ENCODE data around the gene ZNF76.

The ZNF76 gene

DNA sequence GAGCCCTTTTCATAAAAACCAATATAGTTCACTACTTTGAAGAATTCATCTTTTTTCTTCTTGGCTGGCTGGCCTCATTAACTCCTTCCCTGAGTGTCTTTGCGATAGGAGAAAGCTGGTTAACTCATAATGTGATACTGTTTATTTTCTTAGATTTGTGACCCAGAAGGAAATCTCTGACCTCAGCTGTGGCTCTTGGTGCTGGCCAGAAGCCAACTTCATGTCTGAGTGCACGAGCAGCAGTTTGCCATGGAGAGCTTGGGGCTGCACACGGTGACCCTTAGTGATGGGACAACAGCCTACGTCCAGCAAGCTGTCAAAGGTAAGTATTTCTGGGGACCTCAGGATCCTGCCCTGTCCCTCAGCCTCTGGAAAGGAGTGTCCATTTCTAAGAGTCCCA is 21.4 kb downstream of the ZNF76 start:
- Histone ChIP-seq H3K4me1 (ENCODE audit: control insufficient read depth, insufficient read depth, low read length) (no peaks in the 10 kb centered on the region), H3K36me3 (ENCODE audit: control insufficient read depth, insufficient read depth, low read length) (no peaks in the 10 kb centered on the region), H3K9ac (ENCODE audit: low read length) (no peak overlapping the region), H3K27me3 (ENCODE audit: control insufficient read depth, insufficient read depth, low read length) (no peaks in the 10 kb centered on the region), H3K4me3 (ENCODE audit: low read length) (no peak overlapping the region), H3K9me3 (ENCODE audit: control insufficient read depth, low read length) (no peaks in the 10 kb centered on the region)

DNA sequence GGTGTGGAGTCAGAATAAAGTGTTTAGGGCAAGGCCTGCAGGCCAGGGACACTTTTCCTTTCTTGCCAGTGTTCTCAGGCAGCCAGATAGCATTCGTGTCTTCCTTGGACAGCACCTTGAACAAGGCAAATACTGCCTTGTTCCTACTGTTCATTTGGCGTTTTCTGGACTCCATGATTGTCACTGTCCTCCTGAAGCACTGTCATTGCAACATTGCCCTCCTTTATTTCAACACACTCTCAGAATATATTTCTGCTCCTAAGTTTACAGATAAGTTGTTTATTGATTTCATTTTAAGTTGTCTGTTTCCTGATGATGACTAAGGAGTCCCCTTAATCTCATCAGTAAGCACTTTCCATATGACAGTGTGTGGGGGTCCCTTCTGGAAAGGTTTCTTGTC is 22.9 kb downstream of the ZNF76 start:
- Histone ChIP-seq H3K9me3 (ENCODE audit: control insufficient read depth, low read length) (no peaks in the 10 kb centered on the region), H3K36me3 (ENCODE audit: control insufficient read depth, insufficient read depth, low read length) (no peaks in the 10 kb centered on the region), H3K4me3 (ENCODE audit: low read length) (no peak overlapping the region)

DNA sequence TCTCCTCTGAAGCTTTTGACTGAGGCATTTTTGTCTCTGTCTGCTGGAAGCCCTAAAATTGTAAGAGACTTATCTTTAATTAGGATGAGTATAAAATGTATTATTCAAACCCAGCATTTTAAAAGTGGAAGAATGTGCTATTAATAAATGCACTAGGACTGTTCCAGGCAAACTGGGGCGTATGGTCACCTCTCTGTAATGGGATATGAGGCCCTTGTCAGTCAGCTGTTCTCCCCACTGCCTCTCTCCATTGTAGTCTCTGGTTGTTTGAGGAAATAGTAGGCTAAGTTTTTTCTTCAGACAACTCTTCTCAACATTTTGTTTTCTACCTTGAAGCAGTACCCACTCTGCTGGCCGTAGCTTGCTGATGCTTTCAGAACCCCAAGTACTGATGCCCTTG is 23.8 kb downstream of the ZNF76 start:
- Histone ChIP-seq H3K4me3 (ENCODE audit: low read length) (no peak overlapping the region), H3K4me1 (ENCODE audit: control insufficient read depth, insufficient read depth, low read length) (no peaks in the 10 kb centered on the region), H3K27me3 (ENCODE audit: control insufficient read depth, insufficient read depth, low read length) (no peaks in the 10 kb centered on the region), H3K9ac (ENCODE audit: low read length) (no peak overlapping the region), H3K36me3 (ENCODE audit: control insufficient read depth, insufficient read depth, low read length) (no peaks in the 10 kb centered on the region), H3K9me3 (ENCODE audit: control insufficient read depth, low read length) (no peaks in the 10 kb centered on the region)

More for the DNA sequence above, 22.9 kb downstream of the ZNF76 start:
- Histone ChIP-seq H3K9ac (ENCODE audit: low read length) (no peak overlapping the region), H3K27me3 (ENCODE audit: control insufficient read depth, insufficient read depth, low read length) (no peaks in the 10 kb centered on the region), H3K4me1 (ENCODE audit: control insufficient read depth, insufficient read depth, low read length) (no peaks in the 10 kb centered on the region)

DNA sequence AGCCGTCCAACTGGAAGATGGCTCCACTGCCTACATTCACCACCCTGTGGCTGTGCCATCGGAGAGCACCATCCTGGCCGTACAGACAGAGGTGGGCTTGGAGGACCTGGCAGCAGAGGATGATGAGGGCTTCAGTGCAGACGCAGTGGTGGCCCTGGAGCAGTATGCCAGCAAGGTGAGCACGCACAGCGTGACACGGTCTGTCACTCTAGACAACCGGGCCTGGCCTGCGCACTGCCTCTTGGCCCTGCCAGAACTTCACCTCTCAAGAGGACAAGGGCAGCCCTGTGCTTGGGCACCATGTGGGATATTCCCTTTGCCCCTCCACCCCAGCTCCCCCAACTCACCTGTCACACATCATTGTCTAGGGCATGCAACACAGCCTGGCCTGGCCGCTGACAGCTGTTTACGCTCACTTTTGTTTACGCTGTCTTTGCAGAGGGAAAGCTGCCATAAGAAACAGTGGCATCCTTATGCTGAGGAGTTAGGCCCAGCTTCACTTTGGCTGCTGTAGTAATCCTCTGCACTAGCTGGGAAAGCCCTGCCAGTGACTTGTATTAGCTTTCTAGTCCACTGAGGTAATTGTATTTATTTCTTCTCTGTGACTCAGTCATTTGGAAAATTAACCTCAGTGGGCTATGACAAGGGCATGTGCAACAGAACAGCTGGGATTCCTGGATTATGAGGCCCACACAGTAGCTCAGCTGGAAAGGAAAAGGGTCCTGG is 28.3 kb downstream of the ZNF76 start:
- no peak overlapping the region for H3K9ac ChIP-seq (ENCODE audit: low read length)

DNA sequence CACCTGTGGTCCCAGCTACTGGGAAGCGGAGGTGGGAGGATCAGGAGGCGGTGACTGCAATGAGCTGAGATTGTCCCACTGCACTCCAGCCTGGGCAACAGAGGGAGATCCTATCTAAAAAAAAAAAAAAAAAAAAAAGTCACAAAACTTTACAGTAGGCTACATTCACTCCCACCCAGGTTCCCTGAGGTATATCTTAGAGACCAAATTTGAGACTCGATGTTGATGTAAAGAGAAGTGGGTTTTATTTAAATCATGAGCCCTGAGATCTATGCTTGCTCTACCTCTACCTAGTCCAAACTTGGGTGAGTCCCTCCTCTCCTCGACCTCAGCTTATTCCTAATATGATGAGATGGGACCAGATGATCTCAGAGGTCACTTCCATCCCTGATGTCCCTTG is 29.3 kb downstream of the ZNF76 start:
- no peak overlapping the region for H3K9ac ChIP-seq (ENCODE audit: low read length)
- no peaks in the 10 kb centered on the region for H3K4me1 ChIP-seq (ENCODE audit: control insufficient read depth, insufficient read depth, low read length)
- no peak overlapping the region for H3K4me3 ChIP-seq (ENCODE audit: low read length)
- H3K9me3 ChIP-seq (ENCODE audit: control insufficient read depth, low read length), result no peaks in the 10 kb centered on the region
- peaks cover 15% of the 10 kb centered on the region for H3K36me3 ChIP-seq (ENCODE audit: control insufficient read depth, insufficient read depth, low read length)
- H3K27me3 ChIP-seq (ENCODE audit: control insufficient read depth, insufficient read depth, low read length), result no peaks in the 10 kb centered on the region

More for the DNA sequence above, 28.3 kb downstream of the ZNF76 start:
- no peaks in the 10 kb centered on the region for H3K4me1 ChIP-seq (ENCODE audit: control insufficient read depth, insufficient read depth, low read length)
- no peaks in the 10 kb centered on the region for H3K27me3 ChIP-seq (ENCODE audit: control insufficient read depth, insufficient read depth, low read length)
- no peaks in the 10 kb centered on the region for H3K9me3 ChIP-seq (ENCODE audit: control insufficient read depth, low read length)
- H3K4me3 ChIP-seq (ENCODE audit: low read length), result no peak overlapping the region
- H3K36me3 ChIP-seq (ENCODE audit: control insufficient read depth, insufficient read depth, low read length), result peaks cover 15% of the 10 kb centered on the region

DNA sequence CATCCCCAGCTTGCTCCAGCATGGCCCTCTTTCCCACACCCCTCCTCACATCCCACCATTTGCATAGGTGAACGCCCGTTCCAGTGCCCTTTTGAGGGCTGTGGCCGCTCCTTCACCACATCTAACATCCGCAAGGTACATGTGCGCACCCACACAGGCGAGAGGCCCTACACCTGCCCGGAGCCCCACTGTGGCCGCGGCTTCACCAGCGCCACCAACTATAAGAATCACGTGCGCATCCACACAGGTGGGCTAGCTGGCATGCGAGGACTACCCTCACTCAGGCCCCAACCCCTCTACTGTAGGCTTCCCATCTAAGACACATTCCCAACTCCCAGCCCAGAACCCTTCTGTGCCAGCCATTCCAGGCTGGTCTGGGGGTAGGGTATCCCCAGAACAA is 32.0 kb downstream of the ZNF76 start:
- Histone ChIP-seq H3K4me3 (ENCODE audit: low read length) (no peak overlapping the region), H3K9ac (ENCODE audit: low read length) (no peak overlapping the region), H3K4me1 (ENCODE audit: control insufficient read depth, insufficient read depth, low read length) (no peaks in the 10 kb centered on the region), H3K36me3 (ENCODE audit: control insufficient read depth, insufficient read depth, low read length) (peaks cover 18% of the 10 kb centered on the region), H3K27me3 (ENCODE audit: control insufficient read depth, insufficient read depth, low read length) (no peaks in the 10 kb centered on the region), H3K9me3 (ENCODE audit: control insufficient read depth, low read length) (no peaks in the 10 kb centered on the region)

DNA sequence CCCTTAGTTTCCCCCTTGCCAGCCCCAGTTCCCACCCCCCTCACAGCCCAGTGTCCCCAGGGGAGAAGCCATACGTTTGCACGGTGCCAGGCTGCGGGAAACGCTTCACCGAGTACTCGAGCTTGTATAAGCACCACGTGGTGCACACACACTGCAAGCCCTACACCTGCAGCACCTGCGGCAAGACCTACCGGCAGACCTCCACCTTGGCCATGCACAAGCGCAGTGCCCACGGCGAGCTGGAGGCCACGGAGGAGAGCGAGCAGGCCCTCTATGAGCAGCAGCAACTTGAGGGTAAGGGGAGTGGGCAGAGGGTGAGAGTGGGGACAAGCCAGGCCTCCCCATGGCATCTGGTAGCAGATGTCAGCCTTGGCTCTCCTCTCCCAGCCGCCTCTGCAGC is 33.0 kb downstream of the ZNF76 start:
- Histone ChIP-seq H3K27me3 (ENCODE audit: control insufficient read depth, insufficient read depth, low read length) (no peaks in the 10 kb centered on the region), H3K4me1 (ENCODE audit: control insufficient read depth, insufficient read depth, low read length) (peaks cover 4% of the 10 kb centered on the region), H3K36me3 (ENCODE audit: control insufficient read depth, insufficient read depth, low read length) (peaks cover 18% of the 10 kb centered on the region), H3K4me3 (ENCODE audit: low read length) (no peak overlapping the region), H3K9ac (ENCODE audit: low read length) (no peak overlapping the region), H3K9me3 (ENCODE audit: control insufficient read depth, low read length) (no peaks in the 10 kb centered on the region)

DNA sequence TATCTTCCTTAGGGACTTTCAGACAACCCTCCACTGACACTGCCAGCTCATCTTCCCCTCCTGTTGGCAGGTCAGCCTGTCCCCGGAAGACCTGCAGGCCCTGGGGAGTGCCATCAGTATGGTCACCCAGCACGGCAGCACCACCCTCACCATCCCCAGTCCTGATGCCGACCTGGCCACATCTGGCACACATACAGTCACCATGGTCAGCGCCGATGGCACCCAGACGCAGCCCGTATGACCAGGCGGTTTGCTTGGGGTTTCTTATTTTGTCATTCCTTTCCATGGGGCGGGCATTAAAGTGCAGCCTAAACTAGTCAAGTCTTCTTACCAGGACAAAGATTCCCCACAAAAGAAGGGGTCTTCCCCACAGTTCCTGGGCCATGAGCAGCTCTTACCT is 34.1 kb downstream of the ZNF76 start:
- H3K27me3 ChIP-seq (ENCODE audit: control insufficient read depth, insufficient read depth, low read length), result no peaks in the 10 kb centered on the region
- H3K9me3 ChIP-seq (ENCODE audit: control insufficient read depth, low read length), result no peaks in the 10 kb centered on the region
- H3K4me1 ChIP-seq (ENCODE audit: control insufficient read depth, insufficient read depth, low read length), result peaks cover 5% of the 10 kb centered on the region
- H3K36me3 ChIP-seq (ENCODE audit: control insufficient read depth, insufficient read depth, low read length), result peaks cover 18% of the 10 kb centered on the region
- H3K9ac ChIP-seq (ENCODE audit: low read length), result no peak overlapping the region
- no peak overlapping the region for H3K4me3 ChIP-seq (ENCODE audit: low read length)

DNA sequence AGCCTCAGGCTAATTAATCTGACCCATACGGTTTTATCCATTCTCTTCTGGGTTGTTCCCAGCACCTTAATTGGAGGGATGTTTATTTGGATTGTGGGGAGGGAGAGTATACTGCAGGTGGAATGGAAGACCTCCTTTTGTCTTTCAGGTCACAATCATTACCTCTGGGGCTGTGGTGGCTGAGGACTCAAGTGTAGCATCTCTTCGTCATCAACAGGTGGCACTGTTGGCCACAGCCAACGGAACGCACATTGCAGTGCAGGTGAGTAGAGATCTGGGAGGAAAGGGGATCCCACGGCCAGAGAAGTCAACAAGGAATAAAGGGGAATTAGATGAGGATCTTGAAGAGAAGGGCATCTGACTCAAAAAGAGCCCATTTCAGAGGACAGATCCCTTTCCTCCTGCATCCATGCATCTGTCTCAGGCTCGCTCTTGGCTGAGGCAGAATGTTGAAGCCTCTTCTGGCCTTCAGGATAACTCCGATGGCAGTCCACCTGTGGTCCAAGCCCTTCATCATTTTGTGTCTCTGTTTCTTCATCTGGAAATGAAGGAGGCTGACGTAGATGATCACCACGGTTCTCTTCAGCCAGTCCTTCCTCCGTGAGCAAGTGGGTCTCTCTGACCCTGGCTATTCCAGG is 34.9 kb downstream of the ZNF76 start:
- peaks cover 13% of the 10 kb centered on the region for H3K36me3 ChIP-seq (ENCODE audit: control insufficient read depth, insufficient read depth, low read length)

DNA sequence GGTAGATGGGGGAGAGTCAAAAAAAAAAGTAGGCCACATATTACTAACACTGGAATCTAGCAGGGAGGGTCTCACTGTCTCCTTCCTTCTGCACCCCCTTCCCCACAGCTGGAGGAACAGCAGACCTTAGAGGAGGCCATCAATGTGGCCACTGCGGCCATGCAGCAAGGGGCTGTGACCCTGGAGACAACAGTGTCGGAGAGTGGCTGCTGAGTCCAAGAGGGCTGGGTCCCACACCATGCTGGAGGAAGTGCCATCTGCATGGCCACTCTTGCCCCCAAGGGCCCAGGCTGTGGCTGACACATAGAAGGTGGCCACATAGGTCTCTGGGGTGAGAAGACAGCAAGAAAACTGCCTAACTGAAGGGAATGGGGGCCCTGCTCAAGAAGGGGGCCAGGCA is 35.5 kb downstream of the ZNF76 start:
- H3K9ac ChIP-seq (ENCODE audit: low read length), result no peak overlapping the region
- H3K9me3 ChIP-seq (ENCODE audit: control insufficient read depth, low read length), result no peaks in the 10 kb centered on the region
- H3K27me3 ChIP-seq (ENCODE audit: control insufficient read depth, insufficient read depth, low read length), result no peaks in the 10 kb centered on the region
- no peak overlapping the region for H3K4me3 ChIP-seq (ENCODE audit: low read length)
- peaks cover 12% of the 10 kb centered on the region for H3K36me3 ChIP-seq (ENCODE audit: control insufficient read depth, insufficient read depth, low read length)
- peaks cover 19% of the 10 kb centered on the region for H3K4me1 ChIP-seq (ENCODE audit: control insufficient read depth, insufficient read depth, low read length)

More for the DNA sequence above, 34.9 kb downstream of the ZNF76 start:
- H3K9ac ChIP-seq (ENCODE audit: low read length), result no peak overlapping the region
- peaks cover 13% of the 10 kb centered on the region for H3K4me1 ChIP-seq (ENCODE audit: control insufficient read depth, insufficient read depth, low read length)
- no peaks in the 10 kb centered on the region for H3K27me3 ChIP-seq (ENCODE audit: control insufficient read depth, insufficient read depth, low read length)
- H3K9me3 ChIP-seq (ENCODE audit: control insufficient read depth, low read length), result no peaks in the 10 kb centered on the region
- H3K4me3 ChIP-seq (ENCODE audit: low read length), result no peak overlapping the region

DNA sequence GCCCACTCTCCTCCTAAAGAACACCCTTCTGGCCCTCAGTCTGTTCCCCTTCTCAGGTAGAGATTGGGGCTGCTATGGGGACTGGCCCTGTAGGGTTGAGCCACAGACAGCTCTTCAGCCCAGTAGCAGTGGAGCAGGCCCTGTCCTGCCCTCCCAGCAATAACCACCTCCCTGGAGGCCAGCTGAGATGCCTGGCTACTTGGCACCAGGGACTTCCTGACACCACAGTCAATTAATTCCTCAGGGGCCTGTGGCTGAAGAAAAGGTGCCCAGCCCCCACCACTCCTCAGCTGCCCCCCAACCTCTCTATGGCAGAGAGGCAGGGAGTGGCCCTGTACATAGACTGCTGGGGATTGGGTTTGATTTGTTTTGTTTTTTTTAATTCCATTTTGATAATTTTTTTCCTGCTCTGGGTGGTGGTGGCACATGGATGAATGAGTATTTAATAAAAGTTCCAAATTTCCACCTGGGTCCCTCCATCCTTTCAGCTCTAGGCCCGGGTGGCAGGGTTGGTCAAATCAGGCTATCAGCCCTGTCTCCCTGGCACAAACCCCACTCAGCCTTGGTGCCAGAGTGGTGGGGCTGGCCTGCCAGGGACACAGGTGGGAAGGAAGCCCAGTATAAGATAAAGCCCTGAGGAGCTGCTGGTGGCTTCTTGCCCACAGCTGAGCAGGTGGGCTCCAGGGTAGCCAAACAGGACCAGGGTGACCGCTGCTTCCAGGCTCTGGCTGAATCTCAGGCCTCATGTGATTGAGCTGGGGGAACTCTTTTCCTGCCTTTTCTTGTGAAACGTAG is 36.2 kb downstream of the ZNF76 start:
- Histone ChIP-seq H3K36me3 (ENCODE audit: control insufficient read depth, insufficient read depth, low read length) (peaks cover 6% of the 10 kb centered on the region), H3K27me3 (ENCODE audit: control insufficient read depth, insufficient read depth, low read length) (no peaks in the 10 kb centered on the region), H3K9me3 (ENCODE audit: control insufficient read depth, low read length) (no peaks in the 10 kb centered on the region), H3K4me1 (ENCODE audit: control insufficient read depth, insufficient read depth, low read length) (peaks cover 24% of the 10 kb centered on the region), H3K9ac (ENCODE audit: low read length) (no peak overlapping the region), H3K4me3 (ENCODE audit: low read length) (no peak overlapping the region)

DNA sequence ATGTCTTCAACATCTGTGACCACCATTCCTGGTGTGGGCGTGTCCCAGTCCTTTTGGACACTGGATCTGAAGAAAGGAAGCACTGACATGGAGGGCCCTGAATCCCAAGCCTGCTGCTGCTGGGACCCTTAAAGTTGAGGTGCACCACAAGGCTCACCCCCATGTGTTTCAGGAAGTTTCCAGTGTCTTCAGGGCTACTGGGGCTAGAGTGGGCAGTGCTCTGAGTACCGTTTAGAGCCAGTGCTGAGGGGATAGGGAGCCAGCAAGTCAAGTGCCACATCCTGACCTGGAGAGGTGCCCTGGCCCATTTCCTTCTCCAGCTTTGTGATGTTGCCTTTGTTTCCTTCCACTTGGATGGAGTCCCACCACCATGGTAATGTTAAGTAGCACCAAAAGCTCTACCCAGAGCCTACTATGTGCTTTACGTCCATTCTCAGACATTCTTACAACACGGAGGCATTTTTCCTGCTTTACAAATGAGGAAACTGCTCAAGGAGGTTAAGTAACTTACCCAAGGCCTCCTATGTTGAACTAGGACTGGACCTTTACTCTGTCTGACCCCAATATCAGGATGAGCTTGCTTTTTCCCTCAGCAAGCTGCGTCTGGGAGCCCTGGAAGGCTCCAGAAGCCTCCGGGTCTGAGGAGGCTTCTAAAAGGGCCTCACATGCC is 37.5 kb downstream of the ZNF76 start:
- no peak overlapping the region for H3K4me3 ChIP-seq (ENCODE audit: low read length)
- peaks cover 3% of the 10 kb centered on the region for H3K36me3 ChIP-seq (ENCODE audit: control insufficient read depth, insufficient read depth, low read length)
- no peaks in the 10 kb centered on the region for H3K9me3 ChIP-seq (ENCODE audit: control insufficient read depth, low read length)
- peaks cover 30% of the 10 kb centered on the region for H3K4me1 ChIP-seq (ENCODE audit: control insufficient read depth, insufficient read depth, low read length)
- H3K9ac ChIP-seq (ENCODE audit: low read length), result no peak overlapping the region
- no peaks in the 10 kb centered on the region for H3K27me3 ChIP-seq (ENCODE audit: control insufficient read depth, insufficient read depth, low read length)
